ENCODE data around the gene SLC29A1.

GRCh38 chr6:44198684-44199083 lies 24.7 kb upstream of the SLC29A1 start:
- TF ChIP-seq MAX (IDR thresholded peaks at IDR 0.05): no peak
- TF ChIP-seq CTCF (IDR thresholded peaks at IDR 0.05; ENCODE audit: low read depth, low read length, missing input control): no peak
- TF ChIP-seq TAF1 (conservative IDR thresholded peaks at IDR 0.05): no peak
- TF ChIP-seq YY1 (IDR thresholded peaks at IDR 0.05): no peak
- no peak for TF ChIP-seq SP1 (IDR thresholded peaks at IDR 0.05)
- TF ChIP-seq REST (IDR thresholded peaks at IDR 0.05): no peak
- no peak for TF ChIP-seq HNF4G (IDR thresholded peaks at IDR 0.05)
- TF ChIP-seq EGR1 (IDR thresholded peaks at IDR 0.05; ENCODE audit: low read depth in 2 of 2): no peak
- no peak for TF ChIP-seq NR2F2 (IDR thresholded peaks at IDR 0.05)
- no peak for TF ChIP-seq HNF4A (conservative IDR thresholded peaks at IDR 0.05)
- no peak for TF ChIP-seq RAD21 (IDR thresholded peaks at IDR 0.05)
- no peak for TF ChIP-seq FOXA2 (IDR thresholded peaks at IDR 0.05)
- TF ChIP-seq FOXA1 (IDR thresholded peaks at IDR 0.05): no peak
- TF ChIP-seq RXRA (IDR thresholded peaks at IDR 0.05): no peak
